HepG2 (cell line): Measurements from ENCODE around the gene PEBP1. TPM values are rescaled to one million over a fixed set of nuclear protein-coding genes. Genes with fewer than 3 reads are reported as not detected.

Experiments used
- ATAC-seq: fragments of 200-7000 bp; cut with Tn5 transposase; 3 replicates; pipeline ENCODE4 v1.9.1; 2020; ENCODE audit warnings: mild to moderate bottlenecking, moderate library complexity
- BruUV-seq: library from RNA; stranded (reverse); fragments of 400-500 nt; replicated peaks from 2 replicates; lab custom pipeline; 2021; lab: Mats Ljungman, UMichigan
- CTCF ChIA-PET: fragments of 300-600 bp; formaldehyde crosslinking; extraction: SDS; loops from one replicate; lab custom pipeline; 2021; ENCODE audit warnings: low total read pairs, inconsistent platforms, low intra/inter-chr PET ratio; lab: Yijun Ruan, JAX
- POLR2A ChIA-PET: fragments of 350-600 bp; sonication (Branson Sonifier 250); formaldehyde crosslinking; loops from one replicate; lab custom pipeline; 2020; ENCODE audit warnings: antibody characterized with exemption, inconsistent platforms; lab: Yijun Ruan, JAX
- DNase-seq: peaks from one replicate; pipeline ENCODE4 v3.0.0-alpha.2; 2015; ENCODE audit warnings: low spot score
- FAIRE-seq: peaks from 3 replicates; lab custom pipeline; 2011; peaks lifted over from hg19 to GRCh38; lab: Jason Lieb, UNC
- H2AFZ ChIP-seq: one replicate; pipeline ENCODE4 v1.6.1; 2011; ENCODE audit warnings: low read length, inconsistent platforms
- H3K27ac ChIP-seq: fragments of 300-600 bp; 3 replicates; pipeline ENCODE4 v1.8.0; 2011; ENCODE audit warnings: mixed run types, mild to moderate bottlenecking, mixed read lengths, low read length, inconsistent platforms; ENCODE audit not compliant: insufficient read depth; ENCODE audit errors: extremely low read length
- H3K27me3 ChIP-seq, 2 experiments: fragments of 200-600 bp in 1 of 2; 2 replicates in 1 of 2; 3 replicates in 1 of 2; pipeline versions ENCODE4 v1.6.0 to v1.8.0; 2011; ENCODE audit warnings: low read length in 2 of 2, mild to moderate bottlenecking in 2 of 2, moderate library complexity in 2 of 2, inconsistent platforms in 1 of 2; ENCODE audit not compliant: insufficient read depth in 2 of 2, control insufficient read depth in 1 of 2
- H3K36me3 ChIP-seq, 2 experiments: fragments of 200-600 bp in 1 of 2; replicated peaks in 1 of 2; 2 replicates in 1 of 2; 3 replicates in 1 of 2; pipeline versions ENCODE4 v1.5.1 to v1.8.0; 2011; ENCODE audit warnings: low read length in 2 of 2, inconsistent platforms in 1 of 2; ENCODE audit not compliant: insufficient read depth in 2 of 2, control insufficient read depth in 1 of 2
- H3K4me1 ChIP-seq: 2 replicates; pipeline ENCODE4 v1.5.1; 2012; ENCODE audit warnings: low read length, inconsistent platforms; ENCODE audit not compliant: insufficient read depth
- H3K4me2 ChIP-seq: 2 replicates; pipeline ENCODE4 v1.6.0; 2011; ENCODE audit warnings: low read depth, low read length, inconsistent platforms
- H3K4me3 ChIP-seq, 3 experiments: fragments of 200-600 bp in 1 of 3; sonication (generic), shearing (Covaris generic) in 1 of 3; replicated peaks in 1 of 3; 2 replicates each; pipeline ENCODE4 v1.5.1; 2011 to 2016; ENCODE audit warnings: low read length in 3 of 3, inconsistent platforms in 2 of 3, low read depth in 2 of 3, mild to moderate bottlenecking in 2 of 3, control low read depth in 1 of 3, mixed read lengths in 1 of 3; ENCODE audit not compliant: insufficient read depth in 1 of 3
- H3K79me2 ChIP-seq: one replicate; pipeline ENCODE4 v1.6.1; 2011; ENCODE audit warnings: low read length, inconsistent platforms; ENCODE audit not compliant: insufficient read depth
- H3K9ac ChIP-seq: 2 replicates; pipeline ENCODE4 v1.6.0; 2011; ENCODE audit warnings: mild to moderate bottlenecking, low read depth, low read length, inconsistent platforms; ENCODE audit not compliant: insufficient read depth
- H3K9me3 ChIP-seq: 2 replicates; pipeline ENCODE4 v1.5.1; 2012; ENCODE audit warnings: mild to moderate bottlenecking, low read length
- H4K20me1 ChIP-seq: 2 replicates; pipeline ENCODE4 v1.6.0; 2011; ENCODE audit warnings: inconsistent platforms, mild to moderate bottlenecking, low read length, moderate library complexity; ENCODE audit not compliant: insufficient read depth
- MAFF ChIP-seq: IDR thresholded peaks from 2 replicates; pipeline ENCODE4 v1.6.1; 2011; ENCODE audit warnings: low read depth, low read length, improper control_type of control experiment
- MLXIP ChIP-seq: sonication (generic); formaldehyde crosslinking; IDR thresholded peaks from 2 replicates; pipeline ENCODE4 v1.9.0; 2021; ENCODE audit warnings: missing genetic modification reagents, borderline replicate concordance
- REXO4 ChIP-seq: sonication (generic); formaldehyde crosslinking; IDR thresholded peaks from 2 replicates; pipeline ENCODE4 v1.8.0; 2022; ENCODE audit warnings: missing genetic modification reagents, mild to moderate bottlenecking, borderline replicate concordance
- SETDB1 ChIP-seq: sonication (generic); formaldehyde crosslinking; IDR thresholded peaks from 2 replicates; pipeline ENCODE4 v1.5.1; 2020; ENCODE audit warnings: missing genetic modification reagents, mild to moderate bottlenecking, borderline replicate concordance
- SUZ12 ChIP-seq: fragments of 150-350 bp; IDR thresholded peaks from 2 replicates; pipeline ENCODE4 v1.6.1; 2014; ENCODE audit warnings: low read depth, low read length
- TEAD3 ChIP-seq: optimal IDR thresholded peaks from 2 replicates; pipeline ENCODE3; 2016; ENCODE audit warnings: borderline replicate concordance
- ZBTB3 ChIP-seq: sonication (generic); formaldehyde crosslinking; IDR thresholded peaks from 2 replicates; pipeline ENCODE4 v1.4.0; 2020; ENCODE audit warnings: low read depth, mild to moderate bottlenecking, moderate library complexity, missing genetic modification reagents, borderline replicate concordance
- ZFP1 ChIP-seq: IDR thresholded peaks from 2 replicates; pipeline ENCODE4 v1.6.1; 2016
- ZNF557 ChIP-seq: sonication (generic); formaldehyde crosslinking; IDR thresholded peaks from 2 replicates; pipeline ENCODE4 v1.4.0; 2020; ENCODE audit warnings: missing genetic modification reagents
- ZNF639 ChIP-seq: conservative IDR thresholded peaks from 2 replicates; pipeline ENCODE4 v1.6.1; 2018; ENCODE audit warnings: missing genetic modification reagents
- whole genome bisulfite sequencing: methylation state at CpG from one replicate; pipeline ENCODE4 v1.1.6; 2017; ENCODE audit warnings: low lambda C conversion rate; 5-methylcytosine and 5-hydroxymethylcytosine counted together
- in situ Hi-C: cut with HindIII; loops from 2 replicates; pipeline ENCODE4 v1.10.0; 2017; ENCODE audit warnings: low pct_unique_long_range_greater_than_20kb; ENCODE audit not compliant: extremely low pct_ligation_motif_present
- intact Hi-C: fragments of 100-400 bp; cut with micrococcal nuclease; formaldehyde crosslinking; loops from one replicate; pipeline ENCODE4 v1.10.0; 2022; ENCODE audit not compliant: unreplicated experiment
- polyA plus RNA-seq, 8 experiments: library from polyadenylated mRNA; depleted of rRNA in 3 of 8; stranded (reverse) in 7 of 8; unstranded in 1 of 8; fragments of >200 nt; fragmentation: Illumina TruSeq in 4 of 8; extraction: Trizol in 4 of 8; gene quantifications; 2 replicates each; pipeline versions ENCODE4 v1.2.1 to v1.2.3, GENCODE V29; 2011 to 2016; ENCODE audit warnings: low read depth in 4 of 8, missing spikeins in 1 of 8, mixed read lengths in 1 of 8; ENCODE audit not compliant: insufficient read depth in 1 of 8
- total RNA-seq, 5 experiments: library from RNA; depleted of rRNA; stranded (reverse); fragments of >200 nt; fragmentation: Illumina TruSeq; extraction: Trizol; gene quantifications; 2 replicates each; pipeline ENCODE4 v1.2.3, GENCODE V29; 2016; ENCODE audit warnings: low read depth in 1 of 5

The PEBP1 gene
- total and polyA plus RNA-seq, 2 of the 13 experiments (the other 11 are each of a cell fraction or from before 2014, with no cell fraction given) = 538 to 1,505 TPM

- TF ChIP-seq ZBTB3 (0 out of 2 replicates have a peak, but pooled peaks have one; percentile 58), ZNF557 (CRISPR knock-in tag) (0 out of 2 replicates have a peak, but pooled peaks have one; percentile 12)
- TF ChIP-seq, all 625 proteins: peak for 187
These were observed 32.1 kb upstream of the PEBP1 start, which contains the start of gene VSIG10 (continued) for GRCh38 chr12:118103601-118104382.

GRCh38 chr12:118107011-118107410, 28.9 kb upstream of the PEBP1 start:
- Histone ChIP-seq H3K9me3 (no peaks in the 10 kb centered on the region), H3K36me3 (no peaks in the 10 kb centered on the region; a peak in 1 of 5 replicates), H3K27ac (no peak overlapping the region), H3K79me2 (no peaks in the 10 kb centered on the region), H3K4me2 (no peak overlapping the region), H3K4me1 (peaks cover 34% of the 10 kb centered on the region)
- WGBS = 56% methylated on average over 4 of the region's 4 CpGs
- in situ Hi-C loops = no loop called here
- DNase-seq = peak; percentile 33
- intact Hi-C loops = no loop called here
- no peak for TF ChIP-seq ZFP1 (CRISPR knock-in tag)
- no peak for TF ChIP-seq SETDB1
- TF ChIP-seq ZNF639 (CRISPR knock-in tag) = no peak
- TF ChIP-seq TEAD3 (CRISPR knock-in tag) = peak; percentile 17
- no peak for TF ChIP-seq MAFF
- TF ChIP-seq SUZ12 = no peak
- TF ChIP-seq MLXIP (CRISPR knock-in tag) = no peak
- no peak for TF ChIP-seq REXO4 (CRISPR knock-in tag)
- TF ChIP-seq, all 625 proteins: peak for 1
- H3K27me3 ChIP-seq = no peaks in the 10 kb centered on the region
- H2AFZ ChIP-seq = no peak overlapping the region
- H4K20me1 ChIP-seq = no peaks in the 10 kb centered on the region
- ChIA-PET POLR2A (interaction anchor here (0.7 to 1.6 kb wide), 2 partner anchors 29 to 32 kb away, joined by 3 read pairs; partner anchors contain the start of gene PEBP1), CTCF (no interaction called here)
- no peak overlapping the region for H3K4me3 ChIP-seq
- ATAC-seq = no peak
- no TSS peak for BruUV-seq
- no peak for FAIRE-seq
- H3K9ac ChIP-seq = no peak overlapping the region
